ENCODE data around the gene C1D. TPM values are rescaled to one million over a fixed set of nuclear protein-coding genes. Genes with fewer than 3 reads are reported as not detected.

The C1D gene
- total RNA-seq, 4 donors from 2014 or later = 40.6 to 67.9 (median 48.2) TPM

DNA sequence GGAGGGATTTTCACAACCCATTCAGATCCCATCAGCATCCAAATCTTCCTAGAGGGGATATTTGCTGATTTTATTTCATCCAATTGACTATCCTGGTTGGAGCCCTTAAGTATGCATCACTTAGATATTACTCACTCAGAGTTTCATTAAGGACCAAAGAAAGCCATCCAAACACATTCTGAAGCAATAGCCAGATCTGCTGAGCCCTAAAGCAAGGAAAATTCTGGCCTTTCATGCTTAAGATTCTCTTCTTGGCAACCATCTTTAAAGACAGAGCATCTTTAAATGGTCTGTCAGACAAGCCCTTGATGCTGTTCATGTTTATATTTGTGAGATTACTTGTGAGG is 40.9 kb upstream of the C1D start:
- DNase-seq = no peak
- TF ChIP-seq POLR2A (IDR thresholded peaks at IDR 0.05) = no peak
- TF ChIP-seq, protein P1, sequence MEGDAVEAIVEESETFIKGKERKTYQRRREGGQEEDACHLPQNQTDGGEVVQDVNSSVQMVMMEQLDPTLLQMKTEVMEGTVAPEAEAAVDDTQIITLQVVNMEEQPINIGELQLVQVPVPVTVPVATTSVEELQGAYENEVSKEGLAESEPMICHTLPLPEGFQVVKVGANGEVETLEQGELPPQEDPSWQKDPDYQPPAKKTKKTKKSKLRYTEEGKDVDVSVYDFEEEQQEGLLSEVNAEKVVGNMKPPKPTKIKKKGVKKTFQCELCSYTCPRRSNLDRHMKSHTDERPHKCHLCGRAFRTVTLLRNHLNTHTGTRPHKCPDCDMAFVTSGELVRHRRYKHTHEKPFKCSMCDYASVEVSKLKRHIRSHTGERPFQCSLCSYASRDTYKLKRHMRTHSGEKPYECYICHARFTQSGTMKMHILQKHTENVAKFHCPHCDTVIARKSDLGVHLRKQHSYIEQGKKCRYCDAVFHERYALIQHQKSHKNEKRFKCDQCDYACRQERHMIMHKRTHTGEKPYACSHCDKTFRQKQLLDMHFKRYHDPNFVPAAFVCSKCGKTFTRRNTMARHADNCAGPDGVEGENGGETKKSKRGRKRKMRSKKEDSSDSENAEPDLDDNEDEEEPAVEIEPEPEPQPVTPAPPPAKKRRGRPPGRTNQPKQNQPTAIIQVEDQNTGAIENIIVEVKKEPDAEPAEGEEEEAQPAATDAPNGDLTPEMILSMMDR (IDR thresholded peaks at IDR 0.05) = no peak
- no peaks in the 10 kb centered on the region for H3K9me3 ChIP-seq
- H3K4me3 ChIP-seq (replicated peaks in 1 of 3) = no peak overlapping the region
- H3K27ac ChIP-seq = no peak overlapping the region
- no peaks in the 10 kb centered on the region for H3K27me3 ChIP-seq
- H3K36me3 ChIP-seq = no peaks in the 10 kb centered on the region
- intact Hi-C loops (cut with DNase I) = no loop called here
- no peaks in the 10 kb centered on the region for H3K4me1 ChIP-seq

DNA sequence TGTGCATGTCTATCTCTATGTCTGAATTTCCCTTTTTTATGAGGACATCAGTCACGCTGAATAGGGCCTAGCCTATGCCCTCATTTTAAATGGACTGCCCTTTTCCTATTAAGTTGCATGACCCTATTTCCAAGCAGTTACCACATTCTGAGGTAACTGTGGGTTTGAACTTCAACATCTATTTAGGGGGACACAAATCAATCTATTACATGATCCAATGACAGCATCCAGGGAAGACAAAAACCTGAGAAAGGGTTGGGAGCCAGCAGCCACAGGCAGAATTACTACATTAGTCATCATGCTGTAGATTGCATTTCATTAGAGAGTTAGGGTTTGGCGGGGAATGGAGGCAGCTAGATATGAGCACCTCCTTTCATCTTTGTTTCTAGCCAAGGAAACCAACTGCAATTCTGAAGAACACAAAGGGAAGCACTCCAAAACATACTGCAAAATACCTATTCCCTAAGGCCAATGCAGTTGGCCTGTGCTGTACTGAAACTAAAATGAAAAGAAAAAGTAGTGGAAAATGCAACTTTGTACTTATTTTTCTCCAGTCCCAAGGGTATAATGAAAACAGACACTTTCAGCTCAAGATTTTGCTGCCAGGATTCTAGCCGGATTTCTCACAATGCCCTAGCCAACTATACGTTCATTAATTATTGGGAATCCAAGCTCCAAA is 40.4 kb upstream of the C1D start:
- H3K4me1 ChIP-seq = no peaks in the 10 kb centered on the region
- no peak for DNase-seq
- H3K27ac ChIP-seq = no peak overlapping the region
- 68 to 81% methylated on average over 4 of the region's 4 CpGs for WGBS, 2 donors
- no peak overlapping the region for H3K4me3 ChIP-seq (replicated peaks in 1 of 3)
- no peaks in the 10 kb centered on the region for H3K27me3 ChIP-seq
- no peaks in the 10 kb centered on the region for H3K36me3 ChIP-seq
- intact Hi-C loops (cut with DNase I) = no loop called here
- no peak for TF ChIP-seq POLR2A (IDR thresholded peaks at IDR 0.05)
- TF ChIP-seq, protein P1 (IDR thresholded peaks at IDR 0.05) = no peak
- no peaks in the 10 kb centered on the region for H3K9me3 ChIP-seq

DNA sequence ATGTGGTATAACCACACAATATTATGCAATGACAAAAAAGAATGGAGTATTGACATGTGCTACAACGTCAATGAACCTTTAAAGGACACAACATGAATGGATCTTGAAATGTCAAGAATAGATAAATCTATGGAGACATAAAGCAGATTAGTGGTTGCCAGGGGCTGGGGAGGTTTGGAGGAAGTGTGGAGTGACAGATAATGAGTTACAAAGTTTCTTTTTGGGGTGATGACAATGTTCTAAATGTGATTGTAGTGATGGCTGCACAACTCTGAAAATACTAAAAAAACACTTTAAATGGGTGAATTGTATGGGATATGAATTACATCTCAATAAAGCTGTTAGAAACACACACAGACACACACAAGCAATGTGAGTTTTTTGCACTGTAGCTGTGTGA is 37.4 kb upstream of the C1D start:
- intact Hi-C loops (cut with DNase I) = no loop called here
- H3K27me3 ChIP-seq = no peaks in the 10 kb centered on the region
- no peaks in the 10 kb centered on the region for H3K4me1 ChIP-seq
- no peak overlapping the region for H3K4me3 ChIP-seq (replicated peaks in 1 of 3)
- DNase-seq = no peak
- H3K36me3 ChIP-seq = no peaks in the 10 kb centered on the region
- TF ChIP-seq, protein P1 (IDR thresholded peaks at IDR 0.05) = no peak
- no peak for TF ChIP-seq POLR2A (IDR thresholded peaks at IDR 0.05)
- no peak overlapping the region for H3K27ac ChIP-seq
- no peaks in the 10 kb centered on the region for H3K9me3 ChIP-seq
- WGBS, 2 donors = 72 to 74% methylated on average over 1 of the region's 1 CpG

DNA sequence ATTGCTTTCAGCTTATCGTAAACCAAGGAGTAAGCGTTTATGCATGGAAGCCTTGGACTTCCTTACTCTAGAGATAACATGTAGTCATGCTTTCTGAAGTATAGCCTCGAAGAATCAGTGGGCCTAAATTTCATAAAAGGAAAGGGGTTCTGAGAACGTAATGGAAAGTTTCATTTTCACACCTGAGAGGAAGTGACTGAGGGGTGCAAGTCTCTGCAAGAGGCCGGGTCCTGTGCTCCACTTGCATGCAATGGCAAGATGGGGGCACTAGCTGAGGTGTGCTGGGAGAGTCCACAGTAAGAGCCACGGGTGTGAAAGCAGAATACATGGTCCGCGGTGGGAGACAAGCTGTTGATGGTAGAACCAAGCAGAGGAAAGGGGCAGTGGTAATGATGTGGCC is 36.5 kb upstream of the C1D start:
- H3K36me3 ChIP-seq = no peaks in the 10 kb centered on the region
- no peak for TF ChIP-seq POLR2A (IDR thresholded peaks at IDR 0.05)
- TF ChIP-seq, protein P1 (IDR thresholded peaks at IDR 0.05) = no peak
- no peak for DNase-seq
- no peaks in the 10 kb centered on the region for H3K9me3 ChIP-seq
- no peaks in the 10 kb centered on the region for H3K4me1 ChIP-seq
- H3K27ac ChIP-seq = no peak overlapping the region
- no peaks in the 10 kb centered on the region for H3K27me3 ChIP-seq
- intact Hi-C loops (cut with DNase I) = no loop called here
- H3K4me3 ChIP-seq (replicated peaks in 1 of 3) = no peak overlapping the region
- WGBS, 2 donors = 89 to 91% methylated on average over 8 of the region's 8 CpGs

DNA sequence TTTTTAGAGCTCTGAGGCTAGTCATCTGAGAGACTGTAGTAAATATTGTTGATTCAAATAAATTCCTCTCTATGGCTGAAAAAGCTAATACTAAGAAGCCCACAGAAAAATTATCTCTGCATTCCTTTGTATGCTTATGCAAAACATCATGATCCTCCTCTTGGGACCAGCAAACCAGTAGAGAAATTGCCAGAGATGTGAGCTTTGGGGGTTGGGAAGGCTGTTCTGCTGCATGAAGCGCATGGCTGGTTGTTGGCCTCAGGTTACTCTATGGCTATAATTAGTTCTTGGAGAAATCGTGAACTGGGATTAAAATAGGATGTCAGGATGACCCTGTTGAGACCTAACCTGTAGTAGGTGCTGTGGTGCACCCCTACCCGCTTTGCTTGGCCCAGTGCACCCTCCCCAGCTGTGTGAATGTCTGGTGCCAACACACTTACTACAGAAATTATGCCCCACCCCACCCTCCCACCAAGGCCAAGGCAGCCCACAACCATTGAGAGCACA is 35.5 kb upstream of the C1D start:
- Histone ChIP-seq H3K9me3 (no peaks in the 10 kb centered on the region), H3K36me3 (no peaks in the 10 kb centered on the region), H3K4me3 (replicated peaks in 1 of 3) (no peak overlapping the region), H3K27me3 (no peaks in the 10 kb centered on the region), H3K4me1 (no peaks in the 10 kb centered on the region), H3K27ac (no peak overlapping the region)
- intact Hi-C loops (cut with DNase I) = no loop called here
- 71 to 75% methylated on average over 3 of the region's 3 CpGs for WGBS, 2 donors
- DNase-seq = no peak
- TF ChIP-seq, protein P1 (IDR thresholded peaks at IDR 0.05) = no peak
- no peak for TF ChIP-seq POLR2A (IDR thresholded peaks at IDR 0.05)

Measured in thyroid gland (tissue), 4 donors.